ENCODE data around the gene STXBP3.

- TF ChIP-seq CTCF (IDR thresholded peaks at IDR 0.05) (no peak), EZH2 (IDR thresholded peaks at IDR 0.05; ENCODE audit: borderline replicate concordance, insufficient read depth, low read depth, low read length, poor library complexity, severe bottlenecking) (no peak)
These were observed 42.5 kb upstream of the STXBP3 start for GRCh38 chr1:108703939-108704338.

All from B cell (primary cell).